B cell (primary cell): ENCODE results near the gene BCDIN3D. TPM values are rescaled to one million over a fixed set of nuclear protein-coding genes. Genes with fewer than 3 reads are reported as not detected.

ENCODE experiments used
- ATAC-seq: fragments of 200-7000 bp; cut with Tn5 transposase; one replicate; pipeline ENCODE4 v1.10.0; 2021; ENCODE audit warnings: low read depth, mild to moderate bottlenecking, moderate number of reproducible peaks, moderate library complexity
- CTCF ChIA-PET: fragments of 350-600 bp; sonication (Branson Sonifier 250); formaldehyde crosslinking; loops from one replicate; lab custom pipeline; 2021; ENCODE audit warnings: antibody characterized with exemption, inconsistent platforms; lab: Charles Lee
- POLR2A ChIA-PET: fragments of 350-600 bp; sonication (Branson Sonifier 250); formaldehyde crosslinking; loops from one replicate; lab custom pipeline; 2021; ENCODE audit warnings: antibody characterized with exemption; lab: Charles Lee
- DNase-seq: peaks from one replicate; pipeline ENCODE4 v3.0.0; 2013
- H2AFZ ChIP-seq: 2 replicates; pipeline ENCODE4 v1.6.1; 2012; ENCODE audit warnings: mild to moderate bottlenecking, low read depth, low read length; ENCODE audit not compliant: insufficient read depth, poor library complexity, severe bottlenecking
- H3K27ac ChIP-seq, 2 donors: 1 replicate in 1 of 2; 2 replicates in 1 of 2; pipeline ENCODE4 v1.5.1; 2012 to 2013; ENCODE audit warnings: low read length in 2 of 2, mild to moderate bottlenecking in 2 of 2, moderate library complexity in 1 of 2
- H3K27me3 ChIP-seq, 4 experiments: fragments of 200-600 bp in 1 of 4; sonication (generic) in 1 of 4; replicated peaks in 1 of 4; 1 replicate in 2 of 4; 2 replicates in 2 of 4; pipeline versions ENCODE4 v1.6.1 to v1.7.0; 2013 to 2016; ENCODE audit warnings: low read length in 3 of 4, mild to moderate bottlenecking in 2 of 4, mixed read lengths in 1 of 4, moderate library complexity in 1 of 4; ENCODE audit not compliant: insufficient read depth in 4 of 4, control insufficient read depth in 3 of 4; ENCODE audit errors: control extremely low read depth in 1 of 4
- H3K36me3 ChIP-seq, 2 experiments: replicated peaks in 1 of 2; 1 replicate in 1 of 2; 2 replicates in 1 of 2; pipeline versions ENCODE4 v1.6.1 to v1.7.1; 2013; ENCODE audit warnings: low read length in 1 of 2; ENCODE audit not compliant: insufficient read depth in 2 of 2, control insufficient read depth in 1 of 2; ENCODE audit errors: control extremely low read depth in 1 of 2, extremely low read depth in 1 of 2
- H3K4me1 ChIP-seq, 2 donors: fragments of 200-600 bp in 1 of 2; sonication (generic) in 1 of 2; 1 replicate in 1 of 2; 2 replicates in 1 of 2; pipeline versions ENCODE4 v1.5.1 to v1.6.1; 2013 to 2017; ENCODE audit warnings: low read length in 2 of 2; ENCODE audit not compliant: control insufficient read depth in 2 of 2, insufficient read depth in 2 of 2
- H3K4me2 ChIP-seq: replicated peaks from 2 replicates; pipeline ENCODE3; 2012; ENCODE audit warnings: mild to moderate bottlenecking, low read depth, low read length; ENCODE audit not compliant: poor library complexity, severe bottlenecking
- H3K4me3 ChIP-seq, 5 experiments: fragments of 200-600 bp in 1 of 5; sonication (generic) in 1 of 5; 1 replicate in 3 of 5; 2 replicates in 2 of 5; pipeline versions ENCODE4 v1.5.1 to v1.7.0; 2011 to 2016; ENCODE audit warnings: low read length in 4 of 5, mild to moderate bottlenecking in 4 of 5, low read depth in 2 of 5, control low read depth in 1 of 5, moderate library complexity in 1 of 5; ENCODE audit not compliant: insufficient read depth in 1 of 5; ENCODE audit errors: control extremely low read depth in 1 of 5, extremely low read depth in 1 of 5
- H3K79me2 ChIP-seq: fragments of 200-600 bp; sonication (generic); one replicate; pipeline ENCODE4 v1.6.0; 2016; ENCODE audit warnings: low read length; ENCODE audit not compliant: control insufficient read depth, insufficient read depth
- H3K9ac ChIP-seq: fragments of 200-600 bp; sonication (generic); 2 replicates; pipeline ENCODE4 v1.6.1; 2017; ENCODE audit warnings: mild to moderate bottlenecking, low read length, moderate library complexity
- H3K9me3 ChIP-seq, 3 donors: one replicate each; pipeline versions ENCODE4 v1.6.1 to v1.7.1; 2013; ENCODE audit warnings: low read length in 2 of 3; ENCODE audit not compliant: control insufficient read depth in 2 of 3, insufficient read depth in 1 of 3; ENCODE audit errors: control extremely low read depth in 1 of 3
- H4K20me1 ChIP-seq: 2 replicates; pipeline ENCODE4 v1.6.0; 2012; ENCODE audit warnings: mild to moderate bottlenecking, low read length; ENCODE audit not compliant: insufficient read depth, control insufficient read depth, poor library complexity, severe bottlenecking
- H3K27ac Mint-ChIP-seq: one replicate; pipeline ENCODE4 v1.8.0; 2021; ENCODE audit warnings: mixed read lengths
- H3K27me3 Mint-ChIP-seq: one replicate; pipeline ENCODE4 v1.8.0; 2021; ENCODE audit warnings: mixed read lengths
- H3K4me1 Mint-ChIP-seq: one replicate; pipeline ENCODE4 v1.8.0; 2021; ENCODE audit warnings: mixed read lengths
- H3K4me3 Mint-ChIP-seq: one replicate; pipeline ENCODE4 v1.8.0; 2021; ENCODE audit warnings: mixed read lengths
- H3K9me3 Mint-ChIP-seq: one replicate; pipeline ENCODE4 v1.8.0; 2022; ENCODE audit warnings: mixed read lengths; ENCODE audit not compliant: insufficient read depth
- EZH2 ChIP-seq: IDR thresholded peaks from 2 replicates; pipeline ENCODE4 v1.6.1; 2012; ENCODE audit warnings: borderline replicate concordance, low read depth, mild to moderate bottlenecking, moderate library complexity, low read length; ENCODE audit not compliant: insufficient read depth, poor library complexity, severe bottlenecking
- WGBS: methylation state at CpG from one replicate; pipeline ENCODE4 v1.1.5; 2013; ENCODE audit warnings: missing lambda C conversion rate; ENCODE audit not compliant: insufficient coverage; 5-methylcytosine and 5-hydroxymethylcytosine counted together
- intact Hi-C: fragments of 100-400 bp; cut with micrococcal nuclease; formaldehyde crosslinking; loops from one replicate; pipeline ENCODE4 v1.10.0; 2022
- polyA plus RNA-seq: library from polyadenylated mRNA; depleted of rRNA; stranded (reverse); fragments of >200 nt; gene quantifications from 2 replicates; pipeline ENCODE4 v1.2.3, GENCODE V29; 2012
- total RNA-seq, 2 donors: library from RNA; stranded (reverse); fragments of 120-200 nt in 1 of 2; gene quantifications; 1 replicate in 1 of 2; 2 replicates in 1 of 2; pipeline versions ENCODE4 v1.2.3 to v1.2.4, GENCODE V29; 2013 to 2022
- TF ChIP-seq, protein P1 (sequence below): fragments of 200-600 bp; IDR thresholded peaks from one replicate; pipeline ENCODE4 v1.8.0; 2022; ENCODE audit warnings: antibody characterized with exemption, mild to moderate bottlenecking

Gene BCDIN3D
- total and polyA plus RNA-seq, 2 donors (not counting 1 experiment from before 2014, with no cell fraction given), result 2.0 to 17.4 TPM

DNA sequence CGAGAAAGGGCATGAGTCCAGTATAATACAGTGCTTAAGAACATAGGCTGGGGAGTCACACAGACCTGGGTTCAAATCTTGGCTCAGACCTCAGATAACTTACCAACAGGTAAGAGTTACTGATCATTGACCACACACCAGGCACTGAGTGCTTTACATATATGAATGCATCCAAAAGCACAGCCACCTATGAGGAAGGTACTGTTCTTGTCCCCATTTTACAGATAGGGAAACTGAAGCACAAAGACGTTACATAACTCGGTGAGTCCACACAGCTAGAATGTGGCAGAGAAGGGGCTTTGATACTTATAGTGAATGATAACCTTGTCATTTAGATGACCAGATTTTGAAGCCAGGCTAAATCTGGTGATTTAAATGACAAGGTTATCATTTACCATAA lies 33.2 kb upstream of the BCDIN3D start:
- no peaks in the 10 kb centered on the region for H3K27me3 Mint-ChIP-seq
- Histone ChIP-seq H3K4me2 (no peak overlapping the region), H3K27me3 (no peaks in the 10 kb centered on the region), H3K79me2 (no peaks in the 10 kb centered on the region), H3K27ac (no peak overlapping the region), H3K36me3 (no peaks in the 10 kb centered on the region), H3K4me1 (no peaks in the 10 kb centered on the region), H2AFZ (no peak overlapping the region), H4K20me1 (no peaks in the 10 kb centered on the region), H3K4me3 (no peak overlapping the region), H3K9me3 (no peaks in the 10 kb centered on the region), H3K9ac (no peak overlapping the region)
- CTCF ChIA-PET, result no interaction called here
- POLR2A ChIA-PET, result interaction anchor here (0.6 kb wide), 1 partner anchor 47 kb away, joined by 3 read pairs; no protein-coding TSS in a partner anchor
- WGBS, result 100% methylated on average over 3 of the region's 3 CpGs
- no peak overlapping the region for H3K4me3 Mint-ChIP-seq
- no peak for TF ChIP-seq EZH2
- TF ChIP-seq, protein P1, sequence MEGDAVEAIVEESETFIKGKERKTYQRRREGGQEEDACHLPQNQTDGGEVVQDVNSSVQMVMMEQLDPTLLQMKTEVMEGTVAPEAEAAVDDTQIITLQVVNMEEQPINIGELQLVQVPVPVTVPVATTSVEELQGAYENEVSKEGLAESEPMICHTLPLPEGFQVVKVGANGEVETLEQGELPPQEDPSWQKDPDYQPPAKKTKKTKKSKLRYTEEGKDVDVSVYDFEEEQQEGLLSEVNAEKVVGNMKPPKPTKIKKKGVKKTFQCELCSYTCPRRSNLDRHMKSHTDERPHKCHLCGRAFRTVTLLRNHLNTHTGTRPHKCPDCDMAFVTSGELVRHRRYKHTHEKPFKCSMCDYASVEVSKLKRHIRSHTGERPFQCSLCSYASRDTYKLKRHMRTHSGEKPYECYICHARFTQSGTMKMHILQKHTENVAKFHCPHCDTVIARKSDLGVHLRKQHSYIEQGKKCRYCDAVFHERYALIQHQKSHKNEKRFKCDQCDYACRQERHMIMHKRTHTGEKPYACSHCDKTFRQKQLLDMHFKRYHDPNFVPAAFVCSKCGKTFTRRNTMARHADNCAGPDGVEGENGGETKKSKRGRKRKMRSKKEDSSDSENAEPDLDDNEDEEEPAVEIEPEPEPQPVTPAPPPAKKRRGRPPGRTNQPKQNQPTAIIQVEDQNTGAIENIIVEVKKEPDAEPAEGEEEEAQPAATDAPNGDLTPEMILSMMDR, result no peak
- ATAC-seq (no peak), DNase-seq (no peak)
- peaks cover 13% of the 10 kb centered on the region for H3K9me3 Mint-ChIP-seq
- H3K4me1 Mint-ChIP-seq, result no peaks in the 10 kb centered on the region
- intact Hi-C loops, result no loop called here
- no peak overlapping the region for H3K27ac Mint-ChIP-seq

DNA sequence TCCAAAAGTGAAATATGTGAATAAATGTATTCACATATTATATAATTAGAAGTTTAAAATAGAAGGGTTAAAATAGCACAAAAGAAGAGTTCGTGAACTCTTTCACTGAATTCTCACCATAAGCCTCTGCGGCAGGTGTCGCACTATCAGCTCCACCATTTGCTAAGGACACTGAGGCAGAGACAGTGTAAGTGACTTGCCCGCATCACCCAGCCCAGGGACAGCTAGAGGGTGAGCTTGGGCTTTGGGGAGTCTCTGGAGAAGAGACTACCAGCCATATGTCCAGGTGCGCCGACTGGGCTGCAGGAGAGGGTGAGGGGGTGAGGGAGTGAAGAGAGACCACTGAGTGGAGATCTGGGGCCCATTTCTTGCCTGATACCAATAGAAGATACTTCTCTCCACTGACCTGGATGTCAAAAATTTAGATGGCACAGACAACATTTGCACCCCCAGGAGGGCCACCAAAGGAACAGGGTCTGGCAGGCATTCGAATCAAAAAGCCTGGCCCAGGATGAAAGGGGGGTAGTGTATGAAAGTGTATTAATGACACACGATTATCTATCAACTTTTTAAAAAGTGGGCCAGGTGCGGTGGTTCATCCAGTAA lies 32.3 kb upstream of the BCDIN3D start:
- Mint-ChIP-seq H3K9me3 (peaks cover 13% of the 10 kb centered on the region), H3K4me3 (no peak overlapping the region), H3K27me3 (no peaks in the 10 kb centered on the region), H3K4me1 (no peaks in the 10 kb centered on the region), H3K27ac (no peak overlapping the region)
- Histone ChIP-seq H3K27ac (no peak overlapping the region), H3K4me3 (no peak overlapping the region), H4K20me1 (no peaks in the 10 kb centered on the region), H2AFZ (no peak overlapping the region), H3K9ac (no peak overlapping the region), H3K36me3 (no peaks in the 10 kb centered on the region), H3K27me3 (no peaks in the 10 kb centered on the region), H3K79me2 (no peaks in the 10 kb centered on the region), H3K9me3 (no peaks in the 10 kb centered on the region), H3K4me1 (no peaks in the 10 kb centered on the region), H3K4me2 (no peak overlapping the region)
- 97% methylated on average over 6 of the region's 9 CpGs for WGBS
- no peak for ATAC-seq
- TF ChIP-seq EZH2, result no peak
- TF ChIP-seq, protein P1, result no peak
- CTCF ChIA-PET, result no interaction called here
- POLR2A ChIA-PET, result no interaction called here
- no peak for DNase-seq
- intact Hi-C loops, result no loop called here
